GM10266 (cell line): ENCODE measurements around the gene SERINC5.
A peak's percentile ranks its signal among the peaks of the same experiment; 100 is the strongest.

Experiments
- DNase-seq: peaks from one replicate; pipeline ENCODE4 v3.0.0; 2012; ENCODE audit errors: extremely low spot score
- TF ChIP-seq, protein P1 (sequence below): IDR thresholded peaks from 2 replicates; pipeline ENCODE4 v1.5.1; 2012; ENCODE audit warnings: mild to moderate bottlenecking, low read depth; ENCODE audit not compliant: control insufficient read depth, insufficient read depth; ENCODE audit errors: missing control alignments

SERINC5 gene

DNA sequence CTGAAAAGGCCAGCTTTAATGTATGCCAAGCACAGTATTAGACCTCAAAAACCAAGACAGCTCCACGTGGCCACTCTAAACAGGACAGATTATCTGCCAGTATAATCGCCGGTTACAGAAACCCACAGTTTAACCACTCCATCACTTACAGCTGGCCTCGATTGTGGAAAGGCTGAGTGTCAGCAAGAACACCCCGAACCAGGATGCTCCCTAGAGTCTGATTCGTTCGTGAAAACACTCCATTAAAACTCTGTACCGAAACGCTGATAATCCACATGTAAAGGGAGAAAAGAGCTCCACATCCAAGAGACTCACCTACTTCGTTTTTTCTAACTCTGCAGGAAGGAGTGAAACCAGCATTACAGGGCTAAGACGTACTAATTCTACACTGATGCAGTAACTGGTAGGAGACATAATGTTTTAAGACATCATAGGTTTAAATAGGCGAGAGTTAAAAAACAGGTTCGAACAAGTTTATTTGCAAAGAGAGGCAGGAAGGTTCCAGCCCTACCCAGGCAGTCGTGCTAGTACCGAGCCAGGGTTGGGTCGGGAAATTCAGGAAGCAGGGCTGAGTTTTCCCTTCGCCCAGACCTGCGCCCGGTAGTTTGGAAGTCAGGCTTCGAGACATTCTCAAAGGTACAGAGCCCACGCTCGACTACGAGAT is 949 bp downstream of the SERINC5 start:
- DNase-seq = peak; percentile 32
- TF ChIP-seq, protein P1, sequence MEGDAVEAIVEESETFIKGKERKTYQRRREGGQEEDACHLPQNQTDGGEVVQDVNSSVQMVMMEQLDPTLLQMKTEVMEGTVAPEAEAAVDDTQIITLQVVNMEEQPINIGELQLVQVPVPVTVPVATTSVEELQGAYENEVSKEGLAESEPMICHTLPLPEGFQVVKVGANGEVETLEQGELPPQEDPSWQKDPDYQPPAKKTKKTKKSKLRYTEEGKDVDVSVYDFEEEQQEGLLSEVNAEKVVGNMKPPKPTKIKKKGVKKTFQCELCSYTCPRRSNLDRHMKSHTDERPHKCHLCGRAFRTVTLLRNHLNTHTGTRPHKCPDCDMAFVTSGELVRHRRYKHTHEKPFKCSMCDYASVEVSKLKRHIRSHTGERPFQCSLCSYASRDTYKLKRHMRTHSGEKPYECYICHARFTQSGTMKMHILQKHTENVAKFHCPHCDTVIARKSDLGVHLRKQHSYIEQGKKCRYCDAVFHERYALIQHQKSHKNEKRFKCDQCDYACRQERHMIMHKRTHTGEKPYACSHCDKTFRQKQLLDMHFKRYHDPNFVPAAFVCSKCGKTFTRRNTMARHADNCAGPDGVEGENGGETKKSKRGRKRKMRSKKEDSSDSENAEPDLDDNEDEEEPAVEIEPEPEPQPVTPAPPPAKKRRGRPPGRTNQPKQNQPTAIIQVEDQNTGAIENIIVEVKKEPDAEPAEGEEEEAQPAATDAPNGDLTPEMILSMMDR = no peak

DNA sequence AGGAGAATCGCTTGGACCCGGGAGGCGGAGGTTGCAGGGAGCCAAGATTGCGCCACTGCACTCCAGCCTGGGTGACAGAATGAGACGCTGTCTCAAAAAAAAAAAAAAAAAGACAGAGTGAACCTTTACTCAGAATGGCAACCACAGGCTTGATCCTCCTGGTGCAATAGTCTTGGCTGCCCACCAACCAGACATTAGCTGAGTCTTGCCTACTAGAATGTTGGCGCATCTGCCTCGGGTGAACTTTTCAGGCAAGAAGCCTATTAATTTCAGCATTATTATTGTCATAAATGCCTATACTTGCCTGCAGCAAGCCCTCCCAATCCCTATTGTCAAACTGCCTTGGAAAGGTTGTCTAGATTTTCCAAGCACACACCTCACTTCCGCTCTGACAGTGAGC is 4.2 kb downstream of the SERINC5 start:
- TF ChIP-seq, protein P1 = no peak

DNA sequence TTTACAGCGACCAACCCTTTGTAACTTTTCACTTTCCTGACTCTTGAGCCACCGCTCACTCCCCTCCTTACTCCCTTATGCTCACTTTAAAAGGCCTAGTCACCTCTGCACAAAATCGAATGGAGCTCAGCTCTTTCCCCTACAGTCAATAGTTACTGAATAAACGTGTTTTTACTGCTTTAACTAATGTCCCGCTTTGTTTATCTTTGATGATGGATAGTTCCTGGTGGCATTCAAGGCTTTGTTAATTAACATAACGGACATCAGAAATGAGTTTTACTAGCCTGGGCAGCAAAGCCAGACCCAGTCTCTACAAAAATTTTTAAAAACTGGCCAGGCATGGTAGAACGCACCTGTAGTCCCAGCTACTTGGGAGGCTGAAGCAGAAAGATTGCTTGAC is 5.0 kb downstream of the SERINC5 start:
- TF ChIP-seq, protein P1 = no peak

More for the DNA sequence above, 4.2 kb downstream of the SERINC5 start:
- no peak for DNase-seq

DNA sequence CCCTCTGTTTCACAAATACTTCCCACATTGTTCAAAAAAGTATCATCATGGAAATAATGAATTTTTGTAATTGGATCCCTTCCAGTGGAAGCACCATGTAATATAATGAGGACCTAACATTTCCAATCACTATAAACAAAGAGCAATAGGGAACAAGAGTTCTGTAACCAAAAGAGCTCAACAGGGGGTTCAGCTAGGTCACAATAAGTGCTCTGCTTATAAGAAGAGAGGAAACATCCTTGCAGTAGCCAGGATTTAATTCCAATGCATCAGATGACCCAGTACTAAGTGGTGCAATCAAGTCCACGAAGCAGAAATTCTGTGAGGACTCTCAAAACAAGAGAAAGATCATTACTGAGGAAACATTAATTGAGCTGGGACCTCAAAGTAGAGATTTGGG is 5.9 kb downstream of the SERINC5 start:
- TF ChIP-seq, protein P1 = no peak
- no peak for DNase-seq

More for the DNA sequence above, 5.0 kb downstream of the SERINC5 start:
- DNase-seq = no peak

DNA sequence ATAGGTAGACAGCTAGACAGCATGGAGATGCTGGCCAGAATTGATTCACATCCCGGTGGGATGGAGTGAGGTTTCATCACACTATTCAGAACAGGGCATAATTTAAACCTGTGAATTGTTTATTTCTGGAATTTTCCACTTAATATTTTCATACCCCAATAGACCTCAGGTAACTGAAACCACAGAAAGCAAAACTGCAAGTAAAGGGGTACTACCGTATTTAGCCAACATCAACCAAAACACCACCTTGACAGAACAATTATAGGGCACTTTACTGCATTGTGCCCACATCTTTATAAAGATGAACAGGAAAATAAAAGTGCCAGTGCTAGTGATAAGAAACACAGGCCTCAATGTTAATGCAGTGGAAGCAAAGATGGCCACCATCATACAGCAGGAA is 7.5 kb downstream of the SERINC5 start:
- no peak for DNase-seq
- TF ChIP-seq, protein P1 = no peak

DNA sequence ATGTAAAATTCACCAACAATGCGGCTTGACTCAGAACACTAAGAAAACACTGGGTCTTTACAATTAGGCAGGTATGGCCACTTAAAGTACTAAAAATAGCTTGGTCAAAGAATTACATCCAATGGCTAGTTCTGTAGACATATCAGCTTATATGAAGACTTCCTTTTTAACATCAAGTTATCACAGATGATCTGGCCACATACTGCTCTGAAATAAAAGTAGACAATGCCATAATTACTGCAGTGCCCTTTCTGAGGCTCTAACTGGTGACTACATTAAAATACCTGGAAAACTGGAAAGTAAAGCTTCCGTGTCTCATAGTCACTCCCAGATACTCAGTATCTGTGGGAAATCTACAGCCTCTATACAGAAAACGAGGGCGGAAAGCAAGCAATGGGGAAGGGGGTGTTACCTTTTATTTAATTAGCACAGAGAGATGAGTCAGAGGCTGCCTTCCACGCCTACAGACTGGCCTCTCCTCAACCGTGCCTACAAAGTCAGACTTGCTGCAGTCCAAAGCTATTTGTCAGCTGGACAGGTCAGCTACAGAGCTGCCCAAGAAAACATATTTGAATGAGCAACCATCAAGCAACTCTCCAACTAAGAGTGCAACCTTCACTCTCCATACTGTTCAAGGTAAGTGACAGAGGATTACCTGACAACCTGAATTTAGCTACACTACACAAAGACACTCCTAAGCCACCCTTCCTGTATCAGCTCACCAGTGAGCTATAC is 8.7 kb downstream of the SERINC5 start:
- TF ChIP-seq, protein P1 = no peak
- DNase-seq = no peak
